HCT116 (cell line): ENCODE measurements around the gene ATP6AP1.

ENCODE experiments used
- ELF1 ChIP-seq: IDR thresholded peaks from 2 replicates; pipeline ENCODE4 v1.6.1; 2012; ENCODE audit warnings: low read depth, borderline replicate concordance
- EZH2phosphoT487 ChIP-seq: fragments of 200-600 bp; IDR thresholded peaks from 2 replicates; pipeline ENCODE4 v1.6.1; 2018; ENCODE audit warnings: antibody characterized with exemption, borderline replicate concordance
- POLR2A ChIP-seq: IDR thresholded peaks from 2 replicates; pipeline ENCODE4 v1.7.0; 2011; ENCODE audit warnings: borderline replicate concordance; ENCODE audit not compliant: insufficient read depth, insufficient read length; ENCODE audit errors: extremely low read depth
- POLR2AphosphoS5 ChIP-seq: IDR thresholded peaks from 2 replicates; pipeline ENCODE4 v1.6.1; 2011; ENCODE audit warnings: mild to moderate bottlenecking, low read depth, low read length, moderate library complexity
- TCF7L2 ChIP-seq: IDR thresholded peaks from 2 replicates; pipeline ENCODE4 v1.7.0; 2011; ENCODE audit warnings: borderline replicate concordance, inconsistent platforms; ENCODE audit not compliant: insufficient read depth, insufficient read length; ENCODE audit errors: extremely low read depth
- ZFX ChIP-seq: fragments of 450-650 bp; IDR thresholded peaks from 2 replicates; pipeline ENCODE4 v1.6.1; 2017
- TF ChIP-seq, protein P1 (sequence below), 3 experiments: fragments of 200-600 bp in 1 of 3; sonication (generic) in 1 of 3; IDR thresholded peaks in 2 of 3; conservative IDR thresholded peaks in 1 of 3; 2 replicates each; pipeline ENCODE4 v1.5.1; 2012 to 2017; ENCODE audit warnings: low read depth in 2 of 3, low read length in 2 of 3, antibody characterized with exemption in 1 of 3, borderline replicate concordance in 1 of 3, control low read depth in 1 of 3, mild to moderate bottlenecking in 1 of 3, mixed read lengths in 1 of 3, mixed run types in 1 of 3, moderate library complexity in 1 of 3; ENCODE audit not compliant: insufficient read depth in 1 of 3
- TF ChIP-seq, protein P2 (sequence below): IDR thresholded peaks from 2 replicates; pipeline ENCODE4 v1.6.1; 2012

GRCh38 chrX:154417157-154417556, 11.3 kb upstream of the ATP6AP1 start:
- TF ChIP-seq, protein P1, sequence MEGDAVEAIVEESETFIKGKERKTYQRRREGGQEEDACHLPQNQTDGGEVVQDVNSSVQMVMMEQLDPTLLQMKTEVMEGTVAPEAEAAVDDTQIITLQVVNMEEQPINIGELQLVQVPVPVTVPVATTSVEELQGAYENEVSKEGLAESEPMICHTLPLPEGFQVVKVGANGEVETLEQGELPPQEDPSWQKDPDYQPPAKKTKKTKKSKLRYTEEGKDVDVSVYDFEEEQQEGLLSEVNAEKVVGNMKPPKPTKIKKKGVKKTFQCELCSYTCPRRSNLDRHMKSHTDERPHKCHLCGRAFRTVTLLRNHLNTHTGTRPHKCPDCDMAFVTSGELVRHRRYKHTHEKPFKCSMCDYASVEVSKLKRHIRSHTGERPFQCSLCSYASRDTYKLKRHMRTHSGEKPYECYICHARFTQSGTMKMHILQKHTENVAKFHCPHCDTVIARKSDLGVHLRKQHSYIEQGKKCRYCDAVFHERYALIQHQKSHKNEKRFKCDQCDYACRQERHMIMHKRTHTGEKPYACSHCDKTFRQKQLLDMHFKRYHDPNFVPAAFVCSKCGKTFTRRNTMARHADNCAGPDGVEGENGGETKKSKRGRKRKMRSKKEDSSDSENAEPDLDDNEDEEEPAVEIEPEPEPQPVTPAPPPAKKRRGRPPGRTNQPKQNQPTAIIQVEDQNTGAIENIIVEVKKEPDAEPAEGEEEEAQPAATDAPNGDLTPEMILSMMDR (IDR thresholded peaks at IDR 0.05 in 2 of 3, conservative IDR thresholded peaks at IDR 0.05 in 1 of 3; ENCODE audit: borderline replicate concordance in 1 of 3, insufficient read depth in 1 of 3, low read depth in 2 of 3, low read length in 2 of 3), result no peak
- TF ChIP-seq ELF1 (no peak), POLR2A (no peak), POLR2AphosphoS5 (no peak), TCF7L2 (no peak), EZH2phosphoT487 (no peak), ZFX (no peak)
- TF ChIP-seq, protein P2, sequence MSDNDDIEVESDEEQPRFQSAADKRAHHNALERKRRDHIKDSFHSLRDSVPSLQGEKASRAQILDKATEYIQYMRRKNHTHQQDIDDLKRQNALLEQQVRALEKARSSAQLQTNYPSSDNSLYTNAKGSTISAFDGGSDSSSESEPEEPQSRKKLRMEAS, result no peak
